Measurements from ENCODE around the gene OPCML.

The OPCML gene

GRCh38 chr11:133166662-133167061, 365.6 kb downstream of the OPCML start:
- no peak for DNase-seq

DNA sequence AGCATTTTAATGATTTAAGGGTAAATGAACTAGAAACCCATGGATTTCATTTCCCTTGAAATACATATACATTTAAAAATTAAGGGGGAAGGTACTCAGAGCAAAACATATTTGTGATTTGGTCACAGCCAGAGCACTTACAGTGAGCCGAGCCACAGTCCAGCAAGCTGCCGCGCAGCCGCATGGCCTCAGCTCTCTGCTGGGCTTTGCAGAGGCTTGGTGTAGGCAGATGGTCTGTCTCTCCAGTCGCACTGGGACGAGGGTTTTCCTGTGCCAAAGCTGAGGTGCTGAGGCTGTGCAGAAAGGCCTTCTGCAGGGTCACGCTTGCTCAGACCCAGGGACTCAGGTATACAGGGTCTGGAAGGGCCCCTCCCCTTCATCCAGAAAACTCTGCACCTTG, 367.3 kb downstream of the OPCML start:
- DNase-seq, result no peak

GRCh38 chr11:133163463-133164419, 368.6 kb downstream of the OPCML start:
- DNase-seq, result peak; percentile 32

GRCh38 chr11:133162227-133162626, 370.1 kb downstream of the OPCML start:
- DNase-seq, result no peak

DNA sequence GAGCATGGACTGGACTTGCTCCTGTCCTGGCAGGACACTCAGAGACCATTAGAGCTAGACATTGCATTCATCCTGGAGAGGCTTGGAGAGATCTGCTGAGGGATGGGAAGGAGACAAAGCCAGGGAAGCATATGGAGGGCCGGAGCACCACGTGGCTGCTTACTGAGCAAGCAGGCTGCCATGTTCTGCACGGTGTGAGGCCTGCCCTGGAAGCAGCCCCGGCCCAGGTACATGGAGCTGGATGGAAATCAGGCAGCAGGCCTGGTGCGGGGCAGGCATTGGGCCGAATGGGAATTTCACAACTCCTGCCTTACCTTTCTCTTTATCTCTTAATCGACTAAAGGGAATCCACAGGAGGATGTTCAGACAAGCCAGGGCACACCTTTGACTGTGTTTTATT, 371.5 kb downstream of the OPCML start:
- DNase-seq, result no peak

DNA sequence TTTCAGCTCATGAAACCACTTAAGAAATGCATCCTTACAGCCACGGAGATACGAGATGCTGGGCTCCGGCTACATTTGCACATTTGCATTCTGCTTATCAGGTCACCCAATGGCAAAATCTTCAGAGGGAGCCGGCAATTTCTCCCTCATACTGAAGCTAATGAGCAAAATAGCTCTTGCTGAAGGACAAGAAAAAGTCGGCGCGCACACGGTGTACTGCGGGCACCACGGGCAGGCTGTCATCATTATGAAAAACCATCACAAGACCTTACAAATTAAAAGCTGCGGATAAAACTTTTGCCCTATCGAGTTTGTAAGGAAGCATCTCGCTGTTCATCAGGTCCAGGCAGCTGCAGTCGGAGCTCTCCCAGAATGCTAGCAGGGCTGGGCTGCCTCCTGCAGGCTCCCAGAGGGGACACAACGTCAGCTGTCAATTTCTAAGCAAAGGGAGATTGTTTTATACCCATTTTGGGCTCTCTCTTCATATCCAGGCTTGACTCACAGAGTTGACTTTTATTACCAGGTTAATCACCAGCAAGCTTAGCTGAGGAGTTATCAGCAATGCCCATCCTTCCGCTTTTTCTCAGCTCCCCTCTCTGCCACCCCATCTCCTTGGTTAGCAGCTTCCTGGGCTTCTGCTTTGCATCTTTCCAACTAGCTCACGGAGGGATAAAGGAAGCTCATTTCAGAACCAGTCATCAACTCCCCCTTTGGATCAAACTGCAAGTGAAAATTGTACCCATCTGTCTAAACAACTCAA, 375.1 kb downstream of the OPCML start:
- peak; percentile 13 for DNase-seq

DNA sequence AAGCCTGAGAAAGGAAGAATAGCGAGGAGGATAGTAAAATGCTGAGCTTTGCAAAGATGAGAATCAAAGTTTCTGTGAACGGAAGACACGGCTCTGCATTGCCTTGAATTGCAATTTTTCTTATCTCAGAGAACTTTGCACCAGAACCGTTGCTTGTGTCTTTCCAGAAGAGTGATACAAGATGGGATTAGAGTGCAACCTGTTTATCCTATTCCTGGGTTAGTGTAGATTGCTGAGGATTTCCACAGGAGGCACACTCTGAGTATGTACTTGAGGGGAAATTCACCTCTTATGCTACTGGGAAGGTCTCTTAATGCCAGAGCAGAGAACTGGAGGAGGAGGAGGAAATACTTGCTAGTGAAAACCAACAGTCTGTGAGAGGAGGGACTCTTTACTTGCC, 377.5 kb downstream of the OPCML start:
- no peak for DNase-seq

DNA sequence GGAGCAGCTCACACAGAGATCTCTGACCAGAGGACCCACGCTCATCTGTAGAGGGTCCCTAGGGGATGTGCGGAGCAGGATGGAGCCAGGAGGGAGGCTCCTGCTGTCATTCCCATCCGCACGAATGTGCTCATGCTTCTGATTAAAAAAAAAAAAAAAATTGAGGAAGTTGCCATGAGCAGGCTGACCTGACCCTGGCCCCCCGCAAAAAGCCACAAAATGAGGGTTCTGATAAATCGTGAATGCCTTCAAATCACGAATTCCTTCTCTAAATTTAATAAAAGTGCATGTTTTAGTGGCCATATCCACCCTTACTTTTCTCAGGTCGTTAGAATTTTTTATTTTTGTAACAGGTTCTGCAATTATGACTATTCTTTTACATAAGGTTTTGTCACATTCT, 378.2 kb downstream of the OPCML start:
- no peak for DNase-seq

DNA sequence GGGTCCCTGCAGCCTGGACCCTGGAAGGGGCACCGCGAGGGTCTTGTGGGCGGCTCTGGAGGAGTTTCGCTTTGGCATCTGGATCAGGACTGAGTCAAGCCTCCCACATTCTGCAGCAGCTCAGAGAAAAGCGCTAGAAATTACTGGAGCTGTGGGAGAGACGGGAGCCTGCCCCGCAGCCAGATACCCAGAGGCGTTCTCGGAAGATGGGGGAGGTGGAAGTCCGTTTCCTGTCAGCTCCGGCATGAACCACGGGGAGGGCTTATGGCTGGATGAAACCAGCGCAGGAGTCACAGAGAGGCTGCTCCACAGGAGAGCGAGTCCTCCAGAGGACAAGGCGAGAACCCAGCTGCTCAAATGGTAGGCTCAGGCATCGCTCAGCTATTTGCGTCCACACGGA, 379.3 kb downstream of the OPCML start:
- DNase-seq, result no peak

GRCh38 chr11:133149698-133150097, 382.6 kb downstream of the OPCML start:
- no peak for DNase-seq

GRCh38 chr11:133147625-133148024, 384.7 kb downstream of the OPCML start:
- no peak for DNase-seq

- DNase-seq, result no peak
These were observed 385.5 kb downstream of the OPCML start for GRCh38 chr11:133146697-133147306.

DNA sequence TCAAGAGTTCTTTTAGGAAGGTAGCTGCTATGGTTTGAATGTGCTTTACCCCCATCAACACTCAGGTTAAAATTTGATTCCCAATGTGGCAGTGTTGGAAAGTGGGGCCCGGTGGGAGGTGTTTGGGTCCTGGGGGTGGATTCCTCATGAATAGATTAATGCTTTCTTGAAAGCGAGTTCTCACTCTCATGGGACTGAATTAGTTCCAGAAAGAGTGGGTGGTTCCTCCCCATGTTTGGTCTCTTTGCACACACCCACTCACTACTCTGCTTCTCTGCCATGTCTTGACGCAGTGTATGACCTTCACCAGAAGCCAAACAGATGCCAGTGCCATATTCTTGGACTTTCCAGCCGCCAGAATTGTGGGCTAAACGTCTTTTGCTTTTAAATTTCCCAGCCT, 394.4 kb downstream of the OPCML start:
- DNase-seq, result no peak

GRCh38 chr11:133137270-133137669, 395.0 kb downstream of the OPCML start:
- DNase-seq, result no peak

GRCh38 chr11:133136376-133136775, 395.9 kb downstream of the OPCML start:
- DNase-seq, result no peak

DNA sequence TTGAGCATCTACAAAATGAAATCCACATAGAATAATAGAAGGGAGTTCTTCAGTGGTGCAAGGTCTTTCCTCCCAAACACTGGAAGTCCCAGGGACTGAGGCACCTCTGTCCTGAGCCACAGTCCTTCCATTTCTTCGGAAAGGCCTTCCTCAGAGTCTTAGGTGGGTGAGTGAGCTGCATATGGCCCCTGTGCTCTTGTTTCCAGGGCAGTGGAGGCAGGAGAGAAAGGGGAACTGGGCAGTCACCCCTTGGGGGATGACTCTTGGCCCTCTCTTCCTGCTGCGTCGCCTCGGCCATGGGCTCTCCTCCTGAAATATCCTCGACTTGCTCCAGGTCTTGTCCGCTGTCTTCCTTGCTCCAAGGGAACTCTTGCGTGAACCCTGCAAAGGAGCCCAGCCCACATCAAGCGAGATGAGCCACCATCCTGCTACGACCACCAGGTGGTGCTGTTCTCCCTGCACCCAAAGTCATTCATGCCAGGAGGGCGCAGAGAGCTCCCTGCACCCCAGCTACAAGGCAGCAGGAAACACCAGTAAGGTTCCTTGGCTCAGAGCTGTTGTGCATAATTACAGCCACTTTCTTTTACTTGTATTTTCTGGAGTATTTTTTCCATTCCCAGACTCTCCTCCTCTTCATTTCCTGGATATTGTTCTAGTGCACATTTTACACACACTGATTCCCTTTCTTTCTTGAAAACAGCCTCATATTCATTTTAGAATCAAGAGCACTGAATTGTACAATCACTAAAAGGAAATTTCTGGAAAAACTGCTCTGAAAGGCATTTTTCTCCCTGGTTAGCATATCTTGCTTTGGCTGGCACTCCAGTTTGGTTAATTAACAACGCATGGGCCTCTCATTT, 397.8 kb downstream of the OPCML start:
- DNase-seq, result peak; percentile 8

DNA sequence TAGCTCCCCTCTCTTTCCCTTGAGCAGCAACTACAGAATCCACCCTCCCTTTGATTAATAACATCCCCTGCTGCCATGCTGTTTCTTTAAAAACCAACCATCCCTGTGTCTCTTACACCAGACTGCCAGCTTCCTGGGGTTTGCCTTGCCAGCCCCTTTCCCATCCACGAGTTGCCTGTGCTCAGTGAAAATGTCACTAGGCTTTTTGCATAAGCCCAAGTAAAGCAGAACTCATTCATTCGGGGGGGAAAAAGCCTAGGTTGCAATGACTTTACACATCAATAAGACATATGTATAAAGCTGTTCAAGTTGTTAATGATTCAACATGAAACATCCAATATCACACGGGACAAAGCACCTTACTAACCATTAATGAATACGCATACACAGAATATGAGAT, 398.7 kb downstream of the OPCML start:
- DNase-seq, result no peak

GRCh38 chr11:133133050-133133449, 399.3 kb downstream of the OPCML start:
- no peak for DNase-seq

DNA sequence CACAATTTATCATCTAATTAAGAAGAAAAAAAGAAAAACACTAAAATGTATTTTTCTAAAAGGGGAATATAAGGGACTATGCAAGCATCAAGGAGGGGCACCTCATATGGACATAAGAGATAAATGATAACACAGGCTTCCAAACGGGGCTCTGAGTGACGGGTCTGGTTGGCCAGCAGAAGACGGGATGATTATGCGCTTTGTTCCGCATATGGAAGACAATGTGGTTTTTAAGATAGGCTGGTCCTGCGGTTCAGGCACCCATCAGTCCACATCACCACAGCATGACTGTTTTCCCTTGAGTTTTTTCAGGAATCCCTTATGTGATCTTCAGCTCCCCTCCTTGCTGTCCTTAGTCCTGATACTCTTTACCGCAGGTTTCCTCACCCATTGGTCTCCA, 404.6 kb downstream of the OPCML start:
- no peak for DNase-seq

- no peak for DNase-seq
These were observed 408.5 kb downstream of the OPCML start for GRCh38 chr11:133123796-133124195.

GRCh38 chr11:133123366-133123765, 408.9 kb downstream of the OPCML start:
- no peak for DNase-seq

DNA sequence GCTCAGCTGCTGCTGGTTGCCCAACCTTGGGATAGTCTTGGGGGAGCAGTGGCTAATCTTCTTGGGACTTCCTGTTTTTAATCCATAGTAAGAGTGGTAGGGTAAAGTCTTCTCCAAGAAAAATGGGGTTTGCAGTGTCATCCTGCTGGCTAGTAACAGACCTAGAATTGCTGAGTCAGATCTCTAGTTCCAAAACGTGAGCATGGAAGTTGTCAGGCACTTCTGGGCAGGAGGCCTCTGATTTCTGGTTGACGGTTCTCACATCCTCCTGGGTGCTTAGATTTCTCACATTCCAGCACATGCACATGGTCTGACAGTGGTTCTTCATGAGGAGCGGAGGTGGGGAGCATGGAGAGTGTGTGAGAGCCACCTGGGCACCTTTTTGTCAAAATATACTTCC, 410.0 kb downstream of the OPCML start:
- no peak for DNase-seq
